NCI-H748 (cell line): ENCODE results near the gene ATF7.

Source experiments
- DNase-seq: peaks from one replicate; lab custom pipeline; 2025; ENCODE audit not compliant: unreplicated experiment; lab: John Stamatoyannopoulos, UW

The ATF7 gene

GRCh38 chr12:53532021-53532420 lies 94.2 kb downstream of the ATF7 start:
- DNase-seq, result peak; percentile 3

GRCh38 chr12:53530920-53531319 lies 95.3 kb downstream of the ATF7 start:
- DNase-seq, result no peak

GRCh38 chr12:53530061-53530460 lies 96.1 kb downstream of the ATF7 start:
- no peak for DNase-seq

GRCh38 chr12:53524476-53524875 lies 101.7 kb downstream of the ATF7 start:
- DNase-seq, result no peak

GRCh38 chr12:53523131-53523530 lies 103.1 kb downstream of the ATF7 start:
- DNase-seq, result no peak

- DNase-seq, result no peak
Measured at GRCh38 chr12:53518381-53518780, 107.8 kb downstream of the ATF7 start.

GRCh38 chr12:53516758-53517455 lies 109.3 kb downstream of the ATF7 start:
- DNase-seq, result no peak

GRCh38 chr12:53515291-53515680 lies 110.9 kb downstream of the ATF7 start:
- DNase-seq, result no peak

- DNase-seq, result no peak
Measured at GRCh38 chr12:53514628-53515290, 111.4 kb downstream of the ATF7 start.

- no peak for DNase-seq
Measured at GRCh38 chr12:53513712-53514410, 112.3 kb downstream of the ATF7 start.

- no peak for DNase-seq
Measured at GRCh38 chr12:53510181-53510812, 115.9 kb downstream of the ATF7 start.

- peak; percentile 73 for DNase-seq
Measured at GRCh38 chr12:53508534-53509170, 117.5 kb downstream of the ATF7 start.

- DNase-seq, result no peak
Measured at GRCh38 chr12:53507603-53507885, 118.6 kb downstream of the ATF7 start.

GRCh38 chr12:53506881-53507602 lies 119.1 kb downstream of the ATF7 start, which contains the start of gene NPFF:
Gene NPFF (minus strand): TSS chr12:53507484. CDS start chr12:53507474, 10 bp downstream.
- no peak for DNase-seq

- DNase-seq, result no peak
Measured at GRCh38 chr12:53506450-53506785, 119.8 kb downstream of the ATF7 start.

GRCh38 chr12:53505555-53506449 lies 120.4 kb downstream of the ATF7 start:
- no peak for DNase-seq

- DNase-seq, result no peak
Measured at GRCh38 chr12:53505086-53505485, 121.1 kb downstream of the ATF7 start.

- DNase-seq, result no peak
Measured at GRCh38 chr12:53504004-53504920, 121.9 kb downstream of the ATF7 start.
